Upper lobe of left lung (tissue), 4 donors: ENCODE measurements around the gene GLP1R.

ENCODE experiments used
- POLR2A ChIP-seq, 4 donors: fragments of 450-650 bp; IDR thresholded peaks; one replicate each; pipeline ENCODE4 v1.5.1; 2016 to 2017; ENCODE audit warnings: antibody characterized with exemption in 4 of 4, mild to moderate bottlenecking in 2 of 4
- POLR2AphosphoS5 ChIP-seq, 2 donors: sonication (generic); formaldehyde crosslinking; IDR thresholded peaks; one replicate each; pipeline ENCODE4 v1.5.1; 2017; ENCODE audit warnings: antibody characterized with exemption in 2 of 2

DNA sequence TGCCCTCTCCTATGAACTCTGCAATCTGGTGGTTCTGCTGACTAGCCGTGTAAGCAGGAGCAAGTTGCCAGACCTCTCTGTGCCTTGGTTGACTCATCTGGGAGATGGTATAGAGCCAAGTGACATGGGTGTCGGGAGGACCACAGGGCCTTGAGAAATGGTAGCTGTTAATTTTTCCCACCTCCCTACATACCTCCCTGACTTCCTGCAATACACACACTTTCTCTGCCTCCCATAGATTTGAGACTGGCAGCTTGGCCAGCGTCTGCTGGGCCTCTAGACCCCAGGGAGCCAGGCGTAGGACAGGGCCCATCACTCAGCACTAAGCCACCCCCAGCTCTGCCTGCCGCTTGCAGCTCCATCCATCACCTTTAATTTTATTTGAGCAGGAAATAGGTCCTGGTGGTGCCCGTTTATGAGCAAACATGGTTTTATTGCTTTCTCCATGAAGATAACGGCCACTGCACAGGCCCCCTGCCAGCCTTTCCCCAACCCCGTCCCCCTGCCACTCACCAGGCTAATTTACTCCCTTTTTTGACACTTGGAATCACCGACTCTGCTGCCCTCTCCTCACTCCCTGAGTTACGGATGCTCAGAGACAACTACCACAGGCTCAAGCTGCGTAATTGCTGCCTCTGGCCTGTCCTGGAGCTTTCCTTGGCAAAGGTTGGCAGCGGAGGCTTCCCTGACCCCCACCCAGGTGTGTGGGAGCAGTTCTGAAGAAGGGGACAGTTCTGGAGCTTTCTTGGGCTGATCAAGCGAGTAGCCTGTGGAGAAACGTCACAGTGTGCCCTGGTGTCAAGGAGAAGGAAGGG, 11.1 kb downstream of the GLP1R start:
- TF ChIP-seq POLR2A (IDR thresholded peaks at IDR 0.05) (no peak), POLR2AphosphoS5 (IDR thresholded peaks at IDR 0.05) (no peak)
